Measurements from ENCODE around the gene KIF6.
A peak's percentile ranks its signal among the peaks of the same experiment; 100 is the strongest.

KIF6 gene

DNA sequence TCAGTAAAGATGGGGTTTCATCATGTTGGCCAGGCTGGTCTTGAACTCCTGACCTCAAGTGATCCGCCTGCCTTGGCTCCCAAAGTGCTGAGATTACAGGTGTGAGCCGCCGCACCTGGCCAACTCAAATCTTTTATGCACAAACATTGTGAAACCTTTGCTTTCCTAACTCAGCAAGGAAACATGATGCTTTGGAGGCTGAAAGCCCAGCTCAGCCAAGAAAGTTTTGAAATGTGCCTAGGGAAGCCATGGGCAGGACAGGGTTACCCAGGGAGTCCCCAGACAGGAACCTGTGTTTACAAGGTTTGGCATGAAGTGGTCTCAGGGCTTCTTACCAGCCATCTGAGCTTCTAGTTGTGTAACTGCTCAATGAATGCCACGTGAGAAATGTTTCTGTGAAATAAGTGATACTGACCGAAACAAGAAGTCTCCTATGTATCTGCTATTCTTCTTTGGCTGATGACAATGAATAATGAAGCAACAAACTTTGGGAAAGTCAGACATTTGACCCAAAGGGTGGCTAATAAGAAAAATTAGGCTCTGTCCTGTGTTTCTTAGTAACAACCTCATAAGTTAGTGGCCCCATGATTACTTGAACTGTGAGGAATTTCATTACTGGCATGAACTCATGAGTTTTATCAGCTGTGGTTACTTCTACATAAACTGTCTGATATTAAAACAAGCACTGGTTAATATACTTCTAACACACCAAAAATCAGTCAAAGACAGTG, 163.5 kb downstream of the KIF6 start:
- DNase-seq (ENCODE audit: insufficient read length, low spot score) (no peak), FAIRE-seq (no peak)

DNA sequence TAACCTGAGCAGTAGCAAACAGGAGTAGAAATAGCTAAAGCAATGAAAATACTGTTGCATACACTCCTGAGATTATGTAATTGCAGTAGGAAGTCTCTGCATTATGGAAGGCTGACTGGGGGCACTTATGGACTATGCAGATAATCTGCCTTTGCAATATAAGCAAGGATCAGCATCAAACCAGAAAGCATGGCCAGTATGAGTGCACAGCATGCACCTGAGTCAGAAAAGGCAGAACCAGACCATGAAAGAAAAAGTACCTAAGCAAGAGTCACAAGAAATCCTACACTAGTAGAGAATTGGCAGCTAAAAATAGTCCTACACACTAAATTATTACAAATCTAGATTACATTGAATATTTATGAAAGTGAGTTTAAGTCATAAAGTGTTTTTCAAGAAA, 164.3 kb downstream of the KIF6 start:
- peak; percentile 40 for FAIRE-seq
- no peak for DNase-seq (ENCODE audit: insufficient read length, low spot score)

DNA sequence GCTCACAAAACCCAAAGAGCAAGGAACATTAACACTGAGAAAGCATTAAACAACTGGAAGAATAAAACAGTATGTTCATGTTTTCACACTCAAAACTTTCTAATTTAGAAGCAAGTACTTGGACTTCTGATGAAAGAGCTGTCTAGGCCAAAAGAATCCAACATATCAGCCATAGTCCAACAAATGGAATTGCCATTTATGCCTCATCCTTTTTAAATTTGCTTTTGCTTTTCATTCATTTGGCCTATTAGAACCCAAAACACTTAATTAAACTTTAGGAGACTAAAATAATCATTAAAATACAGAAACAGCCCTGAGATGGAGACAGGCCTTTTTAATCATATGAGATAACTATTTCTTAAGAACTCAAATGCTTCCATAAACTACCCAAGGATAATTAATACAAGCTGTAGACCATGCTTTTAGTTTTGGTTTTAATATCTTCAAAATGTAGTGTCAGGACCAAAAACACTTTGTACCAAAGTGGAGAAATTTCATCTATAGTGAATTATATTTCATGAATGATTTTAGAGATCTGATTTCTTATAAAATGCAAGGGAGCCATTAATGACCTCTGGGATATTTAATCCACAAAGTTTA, 166.5 kb downstream of the KIF6 start:
- no peak for DNase-seq (ENCODE audit: insufficient read length, low spot score)
- FAIRE-seq, result no peak

DNA sequence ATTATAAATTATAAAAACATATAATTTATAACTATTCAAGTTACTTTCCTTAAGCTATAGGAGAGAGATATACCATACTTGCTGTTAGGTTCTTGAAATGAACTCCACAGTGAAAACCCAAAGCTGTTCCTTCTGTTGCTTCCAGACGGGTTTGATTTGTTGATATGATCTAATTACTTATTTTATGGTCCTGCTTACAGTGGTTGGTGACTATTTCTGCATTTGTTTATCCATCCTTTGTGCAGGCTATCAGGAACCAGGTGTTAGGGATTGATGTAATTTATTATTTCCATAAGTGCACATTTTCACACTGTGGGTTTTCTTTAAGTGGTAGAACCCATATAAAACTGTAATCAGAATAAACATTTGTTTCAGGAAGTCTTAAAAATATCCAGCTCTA, 167.1 kb downstream of the KIF6 start:
- DNase-seq (ENCODE audit: insufficient read length, low spot score) (no peak), FAIRE-seq (no peak)

DNA sequence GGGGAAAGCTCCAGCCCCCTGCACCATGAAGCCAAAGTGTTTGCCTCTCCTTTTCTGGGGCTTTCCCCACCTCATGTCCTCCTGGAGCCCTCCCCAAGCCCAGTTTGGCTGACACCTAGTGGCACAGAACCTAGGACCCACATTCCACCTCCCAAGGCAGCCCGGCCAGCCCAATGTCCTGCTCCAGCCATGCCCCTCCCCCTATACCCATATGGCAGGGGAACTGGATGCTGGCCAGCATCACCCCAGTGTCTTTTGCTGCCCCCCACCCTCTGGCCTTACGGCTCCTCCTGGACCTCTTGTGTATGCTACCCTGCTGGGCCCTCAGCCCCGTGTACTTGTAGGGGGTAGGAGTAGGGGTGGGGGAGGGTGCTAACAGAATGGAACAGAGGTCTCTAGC, 170.1 kb downstream of the KIF6 start:
- DNase-seq (ENCODE audit: insufficient read length, low spot score) (no peak), FAIRE-seq (no peak)

DNA sequence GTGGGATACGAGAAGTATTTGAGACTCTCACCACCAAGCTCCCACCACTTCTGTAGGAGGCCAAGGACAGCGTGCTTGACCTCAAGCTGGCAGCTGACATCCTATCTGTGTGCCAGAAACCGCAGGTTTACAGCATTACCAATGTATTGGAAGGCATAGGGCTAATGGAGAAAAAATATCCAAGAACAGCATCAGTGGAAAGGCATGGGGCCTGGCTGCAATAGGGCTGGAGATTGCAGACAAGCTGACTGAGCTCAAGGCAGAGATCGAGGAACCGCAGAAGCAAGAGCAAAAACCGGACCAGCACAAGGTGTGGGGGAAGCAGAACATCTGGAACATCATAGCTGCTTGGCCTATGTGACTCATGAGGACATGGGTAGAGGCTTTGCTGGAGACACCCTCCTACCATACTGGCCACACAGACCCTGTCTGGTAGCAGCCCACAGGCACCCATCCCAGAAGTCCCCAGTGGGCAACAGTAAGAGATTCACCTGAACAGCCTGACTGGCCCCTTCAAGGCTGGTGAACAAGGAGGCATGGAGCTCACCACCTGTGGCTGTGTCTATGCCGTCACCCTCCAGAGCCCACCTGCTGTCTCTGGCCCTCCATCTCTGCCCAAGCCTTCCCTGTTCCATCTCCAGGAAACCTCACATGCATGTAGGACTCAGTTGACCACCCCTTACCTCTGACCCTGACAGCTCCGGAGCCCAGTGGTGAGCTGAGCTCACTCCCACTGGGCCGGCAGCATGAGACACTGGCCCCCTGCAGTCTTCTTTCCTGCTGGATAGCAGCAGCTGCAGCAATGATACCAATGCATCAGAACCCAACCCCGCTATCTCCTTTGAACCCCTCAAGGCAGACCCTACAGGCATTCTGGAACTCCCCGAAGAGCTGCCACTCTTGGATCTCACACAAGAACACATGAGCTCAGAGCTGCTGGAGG, 171.1 kb downstream of the KIF6 start:
- FAIRE-seq (peak; percentile 21), DNase-seq (ENCODE audit: insufficient read length, low spot score) (no peak)

DNA sequence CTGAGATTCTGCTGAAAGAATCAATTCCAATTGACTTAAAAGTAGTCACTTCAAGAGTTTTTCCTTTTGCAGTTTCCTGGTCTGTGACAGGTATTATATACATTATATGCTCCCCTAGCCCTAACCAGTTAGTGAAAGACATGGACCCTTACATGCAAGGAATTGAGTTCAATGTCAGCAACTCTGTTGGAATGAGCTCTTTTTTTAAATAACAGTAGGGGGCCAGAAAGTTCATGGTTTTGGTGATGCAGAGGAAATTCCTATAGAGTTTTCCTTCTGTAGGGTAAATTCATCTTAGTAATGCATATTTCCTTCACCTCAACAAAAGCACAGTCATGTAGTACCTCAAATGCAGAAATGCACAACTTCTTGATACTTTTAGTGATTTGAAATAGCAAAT, 172.2 kb downstream of the KIF6 start:
- DNase-seq (ENCODE audit: insufficient read length, low spot score), result no peak
- FAIRE-seq, result no peak

DNA sequence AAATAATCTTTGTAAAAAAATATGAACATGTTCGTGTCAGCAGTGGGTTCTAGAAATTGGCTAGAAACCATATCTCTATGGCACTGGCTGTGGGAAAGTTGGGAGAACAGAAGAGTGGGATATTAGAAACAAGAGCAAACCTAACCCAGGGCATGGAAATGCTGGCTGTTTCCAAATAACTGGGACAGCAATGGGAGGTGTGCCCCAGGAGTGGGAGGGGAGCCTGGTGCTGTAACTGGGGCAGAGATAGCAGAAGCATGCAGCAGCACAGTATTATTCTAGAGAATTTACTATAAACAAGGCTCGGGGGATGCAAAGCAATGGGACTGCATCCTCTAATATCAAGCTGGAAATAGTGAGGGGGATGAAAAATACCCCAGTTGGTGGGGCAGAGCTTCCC, 175.0 kb downstream of the KIF6 start:
- FAIRE-seq (no peak), DNase-seq (ENCODE audit: insufficient read length, low spot score) (no peak)

DNA sequence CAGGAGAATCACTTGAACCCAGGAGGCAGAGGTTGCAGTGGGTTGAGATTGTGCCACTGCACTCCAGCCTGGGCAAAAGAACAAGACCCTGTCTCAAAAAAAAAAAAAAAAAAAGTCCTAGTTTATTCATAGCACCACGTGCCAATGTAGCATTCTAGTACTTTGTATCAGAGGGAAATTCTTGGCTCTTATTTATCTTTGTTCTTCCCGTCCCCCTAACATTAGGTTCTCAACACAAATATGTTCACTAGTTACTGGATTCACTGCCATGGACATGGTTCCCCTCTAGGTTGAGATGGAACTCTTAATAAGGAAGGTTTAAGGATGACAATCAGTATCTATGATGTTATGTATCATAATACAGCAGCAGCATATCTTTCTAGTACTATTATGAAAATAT, 178.5 kb downstream of the KIF6 start:
- FAIRE-seq (no peak), DNase-seq (ENCODE audit: insufficient read length, low spot score) (no peak)

DNA sequence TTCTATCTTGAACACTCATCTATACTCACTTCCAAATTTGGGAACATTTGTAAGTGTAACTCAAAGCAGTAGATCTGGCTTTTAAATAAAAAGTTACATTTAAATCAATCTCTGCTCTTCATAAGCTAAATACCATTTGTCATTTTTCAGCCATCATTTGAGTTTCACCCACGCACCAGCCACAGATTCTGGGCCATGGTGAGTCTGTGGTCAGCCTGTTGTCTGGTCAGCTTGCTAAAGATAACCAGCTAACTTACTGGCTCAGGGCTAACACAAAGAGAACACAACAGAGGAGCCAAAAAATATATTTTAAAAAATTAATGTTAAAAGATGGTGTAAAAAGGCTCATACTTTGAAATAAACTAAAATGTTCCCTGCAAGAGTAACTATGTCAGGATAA, 181.3 kb downstream of the KIF6 start:
- FAIRE-seq, result no peak

DNA sequence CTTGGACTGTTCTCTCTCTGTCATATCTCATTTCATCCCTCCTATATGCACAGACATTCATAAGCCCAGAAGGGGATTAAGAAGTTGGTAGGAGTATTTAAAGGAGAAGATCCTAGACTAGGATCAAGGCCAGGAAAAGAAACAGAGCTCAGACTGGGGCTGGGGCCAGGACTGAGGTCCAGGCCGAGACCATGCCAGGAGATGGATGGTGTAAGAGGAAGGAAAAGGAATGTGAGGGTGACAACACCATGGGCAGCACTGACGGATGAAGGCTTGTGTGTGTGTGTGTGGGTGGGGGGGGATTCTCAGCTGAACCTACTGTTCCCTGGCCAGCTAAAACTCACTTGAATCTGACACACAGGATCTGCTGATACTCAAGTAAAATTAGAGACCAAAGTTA, 182.1 kb downstream of the KIF6 start:
- DNase-seq (ENCODE audit: insufficient read length, low spot score) (no peak), FAIRE-seq (peak; percentile 18)

More for the DNA sequence above, 181.3 kb downstream of the KIF6 start:
- DNase-seq (ENCODE audit: insufficient read length, low spot score), result no peak

DNA sequence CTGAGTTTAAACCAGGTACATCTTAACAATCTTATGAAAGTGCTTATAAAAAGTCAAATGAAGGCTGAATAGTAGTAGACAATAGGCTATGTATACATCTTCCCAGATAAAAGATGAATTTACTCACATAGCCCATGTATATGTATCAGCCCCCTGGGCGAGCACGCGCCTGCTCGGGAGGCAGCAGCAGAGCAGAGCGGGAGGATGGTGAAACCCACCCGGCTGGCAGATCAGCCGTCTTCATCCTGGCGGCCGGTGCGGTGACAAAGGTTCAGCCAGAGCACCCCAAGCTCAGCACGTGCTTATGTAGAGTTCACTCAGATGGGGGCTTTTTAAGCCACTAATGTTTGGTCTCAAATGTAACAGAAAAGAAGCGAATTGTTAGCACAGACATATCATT, 184.8 kb downstream of the KIF6 start:
- no peak for FAIRE-seq
- DNase-seq (ENCODE audit: insufficient read length, low spot score), result no peak

DNA sequence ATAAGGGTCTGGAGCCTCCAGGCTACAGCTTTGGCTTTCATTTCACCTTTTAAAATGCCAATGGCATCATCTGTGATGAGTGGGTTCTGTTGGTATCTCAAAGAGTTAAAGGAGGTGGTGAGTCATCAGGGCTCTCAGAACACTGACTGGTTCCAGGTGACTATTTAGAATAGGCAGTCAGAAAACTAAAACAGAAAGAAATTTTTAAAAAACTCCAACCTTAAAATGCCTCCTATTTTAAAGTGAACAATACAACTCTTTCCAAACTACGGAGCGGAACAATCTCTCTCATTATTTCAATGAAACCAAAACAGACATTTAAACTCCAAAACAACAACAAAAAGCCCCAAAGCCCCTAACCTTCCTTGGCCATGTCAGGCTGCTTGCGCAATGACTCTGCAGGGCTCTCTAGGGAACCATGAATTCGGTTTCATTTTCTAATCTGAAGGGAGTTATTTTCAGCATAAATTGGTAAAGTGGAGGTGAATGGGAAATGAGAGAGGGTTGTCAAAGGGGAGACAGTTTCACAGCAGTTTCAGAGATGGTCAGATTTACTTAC, 194.9 kb downstream of the KIF6 start:
- peak; percentile 99 for FAIRE-seq
- DNase-seq (ENCODE audit: insufficient read length, low spot score), result peak; percentile 62

DNA sequence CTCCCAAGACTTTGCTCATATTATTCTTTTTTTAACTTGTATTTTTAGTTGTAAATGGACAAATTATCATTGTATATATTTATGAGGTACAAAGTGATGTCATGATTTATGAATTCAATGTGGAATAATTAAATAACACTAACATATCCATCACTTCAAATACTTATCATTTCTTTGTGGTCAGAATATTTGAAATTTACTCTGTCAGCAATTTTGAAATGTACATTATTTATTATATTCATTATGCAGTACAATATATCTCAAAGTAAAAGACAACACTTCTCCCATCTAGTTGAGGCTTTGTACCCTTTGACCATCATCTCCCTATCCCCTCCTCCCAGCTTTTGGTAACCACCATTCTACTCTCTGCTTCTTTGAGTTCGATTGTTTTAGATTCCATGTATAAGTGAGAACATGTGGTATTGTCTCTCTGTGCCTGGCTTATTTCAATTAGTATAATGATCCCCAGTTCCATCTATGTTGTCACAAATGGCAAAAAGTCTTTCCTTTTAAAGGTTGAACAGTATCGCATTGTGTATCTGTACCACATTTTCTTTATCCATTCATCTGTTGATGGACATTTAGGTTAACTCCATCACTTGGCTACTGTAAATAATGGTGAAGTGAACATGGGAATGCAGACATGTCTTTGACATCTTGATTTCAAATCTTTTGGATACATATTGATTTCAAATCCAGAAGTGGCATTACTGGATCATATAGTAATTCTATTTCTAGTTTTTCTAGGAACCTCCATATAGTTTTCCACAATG, 197.2 kb downstream of the KIF6 start:
- FAIRE-seq, result no peak

DNA sequence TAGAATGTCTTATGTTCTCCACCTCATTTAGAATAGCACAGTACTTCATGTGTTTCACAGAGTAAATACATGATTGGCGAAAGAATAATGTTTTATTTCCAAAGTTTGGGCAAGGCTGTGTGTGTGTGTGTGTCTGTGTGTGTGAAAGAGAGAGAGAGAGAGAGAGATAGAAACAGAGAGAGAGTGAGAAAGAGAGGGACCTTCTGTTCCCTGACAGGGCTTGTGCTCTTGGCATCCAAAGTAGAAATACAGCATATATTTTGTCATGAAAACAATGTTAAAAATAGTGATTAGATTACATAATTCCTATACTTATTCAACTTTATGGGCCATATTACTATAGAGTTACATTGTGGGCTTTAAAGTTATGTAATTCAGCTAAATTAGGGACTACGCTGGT, 201.2 kb downstream of the KIF6 start:
- FAIRE-seq (no peak), DNase-seq (ENCODE audit: insufficient read length, low spot score) (no peak)

More for the DNA sequence above, 197.2 kb downstream of the KIF6 start:
- no peak for DNase-seq (ENCODE audit: insufficient read length, low spot score)

DNA sequence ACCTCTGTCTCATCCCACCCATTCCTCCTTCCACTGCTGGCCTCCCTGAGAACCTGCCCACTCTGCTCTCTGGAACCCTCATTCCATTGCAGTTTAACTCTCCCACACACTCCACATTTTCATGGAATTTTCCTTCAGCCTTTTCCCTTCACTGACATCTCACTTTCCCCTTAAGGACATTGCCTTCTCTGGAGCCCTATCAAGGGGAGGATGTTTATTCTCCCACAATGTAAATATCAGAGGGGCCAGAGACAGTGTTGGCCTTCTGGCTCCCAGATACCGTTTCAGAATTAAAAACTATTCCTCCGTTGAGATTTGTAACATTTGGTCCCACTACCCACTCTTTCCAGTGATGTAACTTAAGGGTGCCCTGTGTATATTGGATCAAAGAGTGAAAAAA, 203.2 kb downstream of the KIF6 start:
- DNase-seq (ENCODE audit: insufficient read length, low spot score) (no peak), FAIRE-seq (no peak)

DNA sequence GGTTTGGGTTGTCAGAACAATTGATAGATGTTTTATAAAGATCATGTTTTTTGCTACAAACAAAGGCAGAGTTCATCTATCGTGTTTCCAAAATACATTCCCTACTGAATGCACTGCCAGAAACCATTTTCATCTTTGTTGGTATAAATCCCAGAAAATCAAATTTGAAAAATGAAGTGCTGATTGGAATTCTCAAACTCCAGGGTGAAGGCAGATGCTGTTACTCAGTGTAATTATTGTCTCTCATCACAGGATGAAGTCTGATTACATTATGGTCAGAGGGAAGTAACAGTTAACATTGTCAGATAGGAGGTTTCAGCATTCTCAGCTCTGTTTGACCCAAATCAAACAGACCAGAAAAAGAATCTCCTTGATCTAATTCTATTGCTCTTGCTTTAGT, 204.3 kb downstream of the KIF6 start:
- FAIRE-seq, result no peak
- DNase-seq (ENCODE audit: insufficient read length, low spot score), result no peak

DNA sequence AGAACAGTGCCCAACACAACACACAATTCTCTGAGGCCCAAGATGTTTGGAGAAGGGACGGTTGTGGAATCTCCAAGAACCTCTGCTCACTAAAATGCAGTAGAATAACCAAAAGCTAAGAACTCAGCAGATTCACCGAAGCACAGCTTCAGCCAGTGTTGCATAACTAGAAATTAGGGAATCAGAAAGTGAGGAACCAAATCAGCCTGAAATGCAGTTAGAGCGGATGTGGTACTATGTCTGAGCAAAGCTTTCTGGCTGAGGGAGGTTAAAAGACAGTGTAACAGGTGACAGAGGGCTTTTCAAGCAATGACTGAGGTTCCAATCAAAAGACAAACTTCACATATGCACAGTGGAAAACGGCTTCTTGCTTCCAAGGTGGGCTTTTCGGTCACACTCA, 204.8 kb downstream of the KIF6 start:
- no peak for FAIRE-seq
- DNase-seq (ENCODE audit: insufficient read length, low spot score), result no peak

DNA sequence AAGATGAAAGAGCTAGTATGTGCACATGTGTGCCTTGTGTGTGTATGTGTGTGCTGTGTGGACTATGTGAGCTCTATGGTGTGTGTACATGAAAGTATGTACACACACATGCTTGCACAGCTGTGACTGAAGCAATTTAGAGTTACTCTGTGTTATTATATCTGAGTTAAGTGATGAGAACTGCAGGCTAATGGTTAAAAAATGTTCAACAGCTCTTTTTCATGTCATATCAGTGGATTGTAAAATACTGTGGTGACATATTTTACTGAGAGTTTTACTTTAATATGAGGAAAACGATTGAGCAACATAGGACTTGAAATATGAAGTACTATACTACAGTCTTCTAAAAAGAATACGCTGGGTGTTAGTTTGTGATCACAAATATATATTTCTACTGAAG, 207.0 kb downstream of the KIF6 start:
- FAIRE-seq, result no peak
- DNase-seq (ENCODE audit: insufficient read length, low spot score), result no peak

DNA sequence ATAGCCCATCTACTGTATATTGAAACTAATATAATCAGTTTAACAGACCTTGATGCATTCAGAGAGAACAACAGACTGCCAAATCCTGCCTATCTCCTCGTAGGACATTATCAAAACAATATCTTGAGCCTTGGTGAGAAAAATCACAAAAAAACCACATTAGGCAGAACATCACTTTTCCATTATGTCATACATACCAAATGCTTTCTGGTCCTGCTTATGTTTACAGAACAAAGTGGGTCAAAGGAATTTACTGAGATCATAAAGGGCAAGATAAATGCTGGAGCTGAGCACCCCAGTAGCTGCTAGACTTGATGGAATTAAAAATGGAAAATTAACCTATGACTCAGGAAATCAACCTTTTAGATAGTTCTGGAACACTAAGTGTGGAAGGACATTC, 207.5 kb downstream of the KIF6 start:
- DNase-seq (ENCODE audit: insufficient read length, low spot score) (no peak), FAIRE-seq (no peak)

DNA sequence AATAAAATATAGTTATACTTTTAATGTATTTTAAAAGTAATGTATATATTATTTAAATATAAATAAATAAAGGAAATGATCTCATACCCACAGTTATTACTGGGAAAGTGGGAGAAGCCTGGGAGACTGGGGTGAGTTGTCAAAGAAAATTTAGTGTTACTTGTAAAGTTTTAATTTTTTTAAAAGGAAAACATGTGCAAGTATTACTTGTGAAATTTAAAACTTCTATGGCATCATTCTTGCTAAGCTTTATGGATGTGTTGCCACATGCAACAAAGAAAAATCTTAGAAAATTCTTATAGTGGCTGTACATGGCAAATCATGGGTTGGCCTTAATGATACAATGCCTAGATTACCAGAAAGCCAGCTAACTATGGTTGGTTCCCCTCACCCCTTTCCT, 208.7 kb downstream of the KIF6 start:
- FAIRE-seq (no peak), DNase-seq (ENCODE audit: insufficient read length, low spot score) (no peak)

Data from GM19239 (cell line).